Measurements from ENCODE around the gene RASL12.
"Not testable (repeated sequence)": the region's sequence is repeated elsewhere in the genome, so short reads cannot be mapped to it uniquely, and the experiment has no call there.

The RASL12 gene, protein sequence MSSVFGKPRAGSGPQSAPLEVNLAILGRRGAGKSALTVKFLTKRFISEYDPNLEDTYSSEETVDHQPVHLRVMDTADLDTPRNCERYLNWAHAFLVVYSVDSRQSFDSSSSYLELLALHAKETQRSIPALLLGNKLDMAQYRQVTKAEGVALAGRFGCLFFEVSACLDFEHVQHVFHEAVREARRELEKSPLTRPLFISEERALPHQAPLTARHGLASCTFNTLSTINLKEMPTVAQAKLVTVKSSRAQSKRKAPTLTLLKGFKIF

DNA sequence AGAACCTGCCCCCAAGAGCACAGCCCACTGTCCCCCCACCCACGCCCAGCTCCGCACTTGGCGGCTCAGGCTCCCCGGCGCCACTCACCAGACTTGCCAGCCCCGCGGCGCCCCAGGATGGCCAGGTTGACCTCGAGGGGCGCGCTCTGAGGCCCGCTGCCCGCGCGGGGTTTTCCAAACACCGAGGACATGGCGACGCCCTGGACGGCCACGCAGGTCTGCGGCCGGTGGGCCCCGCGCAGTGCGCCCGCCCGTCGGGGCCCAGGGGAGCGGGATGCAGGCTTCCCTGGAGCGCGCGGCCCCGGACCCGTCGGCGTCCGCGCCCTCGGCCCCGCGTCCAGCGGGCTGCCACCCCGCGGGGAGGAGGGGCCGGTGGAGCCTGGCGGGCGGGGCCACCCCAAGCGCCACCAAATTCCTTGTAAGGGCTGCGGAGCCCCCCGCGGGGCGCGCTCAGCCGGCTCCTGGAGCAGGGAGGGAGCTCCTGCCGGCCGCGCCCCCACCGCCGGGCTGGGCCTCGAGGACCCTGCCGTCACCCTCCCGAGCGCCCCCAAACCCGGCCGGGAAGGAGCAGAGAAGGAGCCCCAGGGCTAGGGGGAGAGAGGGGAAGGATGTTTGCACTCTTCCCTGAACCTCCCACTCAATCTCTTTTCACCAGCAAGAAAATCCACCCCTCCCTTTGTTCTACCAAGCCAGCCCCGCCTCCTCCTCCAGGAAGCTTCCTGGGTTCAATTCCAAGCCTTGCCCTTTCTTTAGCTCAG, at the start of gene RASL12:
RASL12 (minus strand) TSS at position 347 of the 758 bp plus-strand sequence; CDS start at position 191, 156 bp downstream.
- no peaks in the 10 kb centered on the region for H3K36me3 Mint-ChIP-seq
- peak within 1 kb of the TSS; percentile 63 for H3K4me3 Mint-ChIP-seq
- peaks cover 8% of the 10 kb centered on the region for H3K4me1 Mint-ChIP-seq (ENCODE audit: low read depth)
- peaks cover 14% of the 10 kb centered on the region for H3K27me3 Mint-ChIP-seq
- no peak within 1 kb of the TSS for H3K27ac Mint-ChIP-seq
- H3K9me3 Mint-ChIP-seq (ENCODE audit: low read depth): no peaks in the 10 kb centered on the region

DNA sequence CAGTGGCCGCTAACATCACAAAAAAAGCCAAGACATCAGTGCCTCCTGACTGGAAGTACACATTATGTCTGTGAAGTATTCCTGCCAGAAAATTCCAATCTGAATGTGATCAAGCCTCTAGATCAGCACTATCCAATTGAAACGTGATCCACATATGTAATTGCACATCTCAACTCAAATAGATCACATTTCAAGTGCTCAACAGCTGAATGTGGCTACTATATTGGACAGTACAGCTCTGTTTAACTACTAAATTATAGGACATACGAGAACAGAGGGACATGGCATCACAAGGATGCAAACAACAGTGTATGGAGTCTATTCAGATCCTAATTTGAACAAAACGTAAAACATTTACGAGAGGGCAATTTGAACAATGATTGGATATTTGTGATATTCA, 47.8 kb upstream of the RASL12 start:
- Mint-ChIP-seq H3K9me3 (ENCODE audit: low read depth) (no peaks in the 10 kb centered on the region), H3K4me3 (no peak overlapping the region), H3K36me3 (peaks cover 4% of the 10 kb centered on the region), H3K27ac (no peak overlapping the region), H3K4me1 (ENCODE audit: low read depth) (no peaks in the 10 kb centered on the region), H3K27me3 (no peaks in the 10 kb centered on the region)

DNA sequence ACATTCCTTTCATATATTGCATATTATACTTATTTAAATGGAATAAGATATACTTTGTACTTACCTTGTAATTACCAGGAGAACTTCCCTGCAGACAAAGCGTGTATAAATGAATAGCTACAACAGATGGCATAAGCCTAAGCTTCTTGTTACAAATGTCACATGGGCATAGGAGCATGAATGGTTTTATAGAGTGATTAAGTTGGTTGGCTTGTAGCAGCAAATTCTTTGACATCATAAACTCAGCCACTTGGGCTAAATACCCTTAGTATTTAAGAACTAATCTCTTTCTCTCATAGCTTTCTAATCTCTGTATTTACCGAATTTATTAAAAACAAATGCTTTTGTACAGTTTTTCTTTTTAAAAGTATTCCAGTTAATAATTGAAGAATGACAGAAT, 47.3 kb upstream of the RASL12 start, which contains the start of gene UBAP1L:
UBAP1L (minus strand) TSS at position 115 of the 400 bp plus-strand sequence. CDS start 8,985 bp downstream, outside the sequence.
- no peaks in the 10 kb centered on the region for H3K4me1 Mint-ChIP-seq (ENCODE audit: low read depth)
- no peaks in the 10 kb centered on the region for H3K9me3 Mint-ChIP-seq (ENCODE audit: low read depth)
- H3K36me3 Mint-ChIP-seq: peaks cover 4% of the 10 kb centered on the region
- H3K27me3 Mint-ChIP-seq: no peaks in the 10 kb centered on the region
- H3K27ac Mint-ChIP-seq: no peak within 1 kb of the TSS
- no peak within 1 kb of the TSS for H3K4me3 Mint-ChIP-seq

DNA sequence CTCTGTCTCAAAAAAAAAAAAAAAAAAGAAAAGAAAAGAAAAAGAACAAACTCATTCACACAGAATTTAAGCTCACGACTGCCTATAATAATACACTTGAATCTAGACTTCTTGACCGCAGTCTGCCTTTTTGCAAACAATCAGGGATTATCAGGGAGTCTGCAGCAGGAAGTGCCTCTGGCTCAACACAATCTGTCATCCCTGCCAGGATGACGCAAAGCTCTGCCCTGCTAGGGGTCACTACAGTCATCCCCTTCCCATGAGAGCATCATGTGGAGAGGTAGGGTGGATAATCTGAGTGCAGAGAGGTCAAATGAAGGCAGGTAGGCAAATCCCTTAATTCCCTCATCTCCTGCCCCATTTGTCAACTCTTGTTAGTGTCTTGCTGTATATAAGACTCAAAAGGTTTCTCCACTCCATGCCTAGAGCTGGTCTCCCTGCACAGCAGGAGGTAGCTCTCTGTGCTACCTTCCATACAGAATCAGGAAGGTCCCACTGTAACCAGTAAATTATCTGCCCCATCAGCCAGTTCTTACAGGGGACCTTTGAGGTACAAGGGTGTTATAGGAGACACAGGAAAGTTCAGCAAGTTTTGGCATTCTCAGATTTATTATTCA, 43.0 kb upstream of the RASL12 start:
- Mint-ChIP-seq H3K9me3 (ENCODE audit: low read depth) (no peaks in the 10 kb centered on the region), H3K4me1 (ENCODE audit: low read depth) (no peaks in the 10 kb centered on the region), H3K27me3 (no peaks in the 10 kb centered on the region), H3K36me3 (peaks cover 6% of the 10 kb centered on the region), H3K4me3 (no peak overlapping the region), H3K27ac (no peak overlapping the region)

DNA sequence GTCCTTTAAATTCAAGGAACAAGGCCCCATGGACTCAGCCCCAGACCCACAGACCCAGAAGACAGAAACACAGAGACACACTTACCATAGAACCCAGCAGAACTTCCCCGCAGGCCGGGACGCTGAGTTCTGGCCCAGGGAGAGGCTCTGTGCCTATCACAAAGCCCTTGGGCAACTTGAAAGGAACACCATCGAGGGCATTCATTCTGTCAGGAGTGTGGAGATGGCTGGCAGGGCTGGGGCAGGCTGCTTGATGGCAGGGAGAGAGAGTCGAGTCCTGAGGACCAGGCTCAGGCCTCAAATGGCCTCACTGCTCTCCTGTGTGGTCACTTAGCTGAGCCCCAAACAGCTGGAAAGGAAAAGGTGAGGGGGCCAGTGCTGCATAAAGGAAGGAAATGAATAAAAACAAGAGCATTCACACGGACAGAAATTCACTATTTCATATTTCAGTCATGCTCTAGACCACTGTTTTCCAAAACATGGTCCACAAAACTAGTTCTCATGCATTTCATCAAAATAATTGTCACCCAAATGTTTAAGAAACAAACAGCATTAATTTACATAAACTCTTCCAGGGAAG, 38.3 kb upstream of the RASL12 start:
- no peak overlapping the region for H3K27ac Mint-ChIP-seq
- H3K4me1 Mint-ChIP-seq (ENCODE audit: low read depth): no peaks in the 10 kb centered on the region
- H3K27me3 Mint-ChIP-seq: no peaks in the 10 kb centered on the region
- no peak overlapping the region for H3K4me3 Mint-ChIP-seq
- H3K36me3 Mint-ChIP-seq: peaks cover 6% of the 10 kb centered on the region
- no peaks in the 10 kb centered on the region for H3K9me3 Mint-ChIP-seq (ENCODE audit: low read depth)

DNA sequence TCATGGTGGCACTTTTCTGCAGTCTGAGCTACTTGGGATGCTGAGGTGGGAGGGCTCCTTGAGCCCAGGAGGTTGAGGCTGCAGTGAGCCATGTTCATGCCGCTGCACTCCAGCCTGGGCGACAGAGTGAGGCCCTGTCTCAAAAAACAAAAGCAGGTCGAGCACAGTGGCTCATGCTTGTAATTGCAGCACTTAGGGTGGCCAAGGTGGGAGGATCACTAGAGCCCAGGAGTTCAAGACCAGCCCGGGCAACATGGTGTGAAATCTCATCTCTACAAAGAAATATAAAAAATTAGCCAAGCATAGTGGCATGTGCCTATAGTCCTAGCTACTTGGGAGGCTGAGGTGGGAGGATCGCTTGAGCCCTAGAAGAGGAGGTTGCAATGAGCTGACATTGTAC, 37.2 kb upstream of the RASL12 start:
- no peaks in the 10 kb centered on the region for H3K4me1 Mint-ChIP-seq (ENCODE audit: low read depth)
- H3K36me3 Mint-ChIP-seq: peaks cover 4% of the 10 kb centered on the region
- no peaks in the 10 kb centered on the region for H3K9me3 Mint-ChIP-seq (ENCODE audit: low read depth)
- no peaks in the 10 kb centered on the region for H3K27me3 Mint-ChIP-seq
- H3K4me3 Mint-ChIP-seq: no peak overlapping the region
- H3K27ac Mint-ChIP-seq: no peak overlapping the region

DNA sequence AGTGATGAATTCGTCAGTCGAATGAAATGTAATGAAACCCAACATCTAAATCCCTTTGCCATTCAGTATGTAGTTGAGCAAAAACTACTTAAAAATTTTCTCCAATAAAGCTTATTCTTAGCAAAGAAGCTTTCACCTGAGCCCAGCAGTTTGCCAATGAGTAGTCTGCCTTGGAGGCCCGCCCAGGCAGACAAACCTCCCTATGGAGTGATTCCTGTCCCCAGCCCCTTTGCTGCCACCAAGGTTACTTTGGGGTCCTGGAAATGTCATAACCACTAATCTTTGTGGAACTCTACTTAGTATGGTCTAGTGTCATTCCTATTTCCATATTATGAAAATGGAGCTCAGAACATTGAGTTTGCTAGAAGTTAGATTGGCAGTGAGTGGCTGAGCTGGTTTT, 35.1 kb upstream of the RASL12 start:
- Mint-ChIP-seq H3K9me3 (ENCODE audit: low read depth) (no peaks in the 10 kb centered on the region), H3K4me3 (no peak overlapping the region), H3K27me3 (no peaks in the 10 kb centered on the region), H3K4me1 (ENCODE audit: low read depth) (no peaks in the 10 kb centered on the region), H3K27ac (no peak overlapping the region), H3K36me3 (peaks cover 7% of the 10 kb centered on the region)

DNA sequence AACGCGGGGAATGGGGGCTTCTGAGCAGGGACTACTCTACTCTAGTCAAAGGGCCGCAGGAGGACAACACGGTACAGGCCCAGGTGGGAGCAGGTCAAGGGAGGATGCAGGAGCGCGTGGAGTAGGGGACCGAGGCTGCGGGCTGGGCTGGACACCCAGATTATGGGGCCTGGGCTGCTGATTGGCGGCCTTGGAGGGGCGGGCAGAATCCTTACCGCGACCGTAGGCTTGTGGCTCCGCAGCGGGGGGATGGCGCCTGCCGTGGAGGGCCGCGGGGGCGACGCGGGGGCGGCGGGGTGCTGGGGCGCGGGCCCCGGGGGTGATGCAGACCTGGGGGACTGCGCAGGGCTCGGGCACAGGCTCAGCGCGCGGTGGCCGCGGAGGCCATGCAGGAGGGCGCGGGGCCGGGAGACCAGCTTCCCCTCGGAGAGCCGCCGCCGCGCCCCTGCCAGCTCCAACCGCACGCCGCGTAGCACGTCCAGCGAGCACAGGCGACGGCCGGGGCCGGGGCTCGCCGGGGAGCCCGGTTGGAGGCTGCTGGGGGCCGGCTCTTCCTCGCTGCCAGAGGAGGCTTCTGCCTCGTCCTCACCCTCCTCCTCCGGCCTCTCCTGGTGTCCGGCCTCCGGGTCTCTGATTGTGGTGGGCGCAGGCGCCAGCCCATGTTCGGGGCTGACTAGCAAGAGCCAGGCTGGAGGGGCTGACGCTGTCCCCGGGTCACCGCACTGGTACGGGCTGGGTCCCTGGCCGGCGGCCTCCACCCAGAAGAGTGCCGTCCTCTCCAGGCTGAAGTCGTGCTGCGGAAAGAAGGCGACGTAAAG, 34.3 kb upstream of the RASL12 start:
- Mint-ChIP-seq H3K27ac (no peak overlapping the region), H3K4me1 (ENCODE audit: low read depth) (no peaks in the 10 kb centered on the region), H3K4me3 (no peak overlapping the region), H3K36me3 (peaks cover 7% of the 10 kb centered on the region), H3K27me3 (no peaks in the 10 kb centered on the region), H3K9me3 (ENCODE audit: low read depth) (no peaks in the 10 kb centered on the region)

DNA sequence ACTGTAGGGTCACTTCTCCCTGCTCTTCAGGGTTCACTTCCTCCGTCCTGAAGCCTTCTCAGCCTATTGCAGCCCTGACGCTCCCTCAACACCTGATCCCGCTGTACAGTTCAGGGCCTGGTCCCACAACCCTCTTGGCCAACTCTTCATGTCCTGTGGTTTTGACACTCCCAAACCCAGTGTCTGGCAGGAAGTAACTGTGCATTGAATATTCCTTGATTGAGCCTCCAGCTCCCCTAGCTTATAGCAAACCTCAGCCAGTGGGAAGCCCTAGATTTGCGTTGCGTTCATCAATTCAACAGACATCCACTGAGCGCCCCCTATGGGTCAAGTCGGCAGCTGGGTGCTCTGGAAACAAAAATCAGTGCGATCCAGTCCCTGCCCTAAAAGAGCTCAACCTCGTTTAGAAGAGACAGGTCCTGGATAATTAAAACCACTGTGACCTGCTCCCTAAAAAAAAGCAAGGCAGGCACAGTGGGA, 33.7 kb upstream of the RASL12 start:
- H3K27me3 Mint-ChIP-seq: no peaks in the 10 kb centered on the region
- peaks cover 7% of the 10 kb centered on the region for H3K36me3 Mint-ChIP-seq
- H3K27ac Mint-ChIP-seq: no peak overlapping the region
- no peak overlapping the region for H3K4me3 Mint-ChIP-seq
- no peaks in the 10 kb centered on the region for H3K9me3 Mint-ChIP-seq (ENCODE audit: low read depth)
- no peaks in the 10 kb centered on the region for H3K4me1 Mint-ChIP-seq (ENCODE audit: low read depth)

DNA sequence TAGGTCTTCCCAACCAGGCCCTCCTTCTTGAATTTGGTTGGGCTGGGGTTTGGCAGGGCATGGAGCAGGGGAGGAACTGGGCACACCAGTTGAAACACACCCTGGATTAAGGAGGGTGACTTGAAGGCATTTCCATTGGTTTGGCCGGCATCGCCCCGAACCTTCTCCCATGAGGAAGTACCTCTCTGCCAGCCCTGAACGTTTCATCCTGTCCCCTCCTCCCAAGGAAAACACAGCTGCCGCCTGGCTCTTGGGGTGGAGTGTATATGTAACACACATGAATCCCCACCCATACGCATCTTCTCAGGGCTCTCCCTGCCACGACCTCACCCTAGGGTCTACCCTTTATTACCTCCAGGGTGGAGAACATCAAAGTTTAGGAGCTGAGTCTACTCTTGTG, 32.7 kb upstream of the RASL12 start:
- no peaks in the 10 kb centered on the region for H3K9me3 Mint-ChIP-seq (ENCODE audit: low read depth)
- H3K4me3 Mint-ChIP-seq: no peak overlapping the region
- peaks cover 5% of the 10 kb centered on the region for H3K36me3 Mint-ChIP-seq
- H3K27me3 Mint-ChIP-seq: no peaks in the 10 kb centered on the region
- H3K4me1 Mint-ChIP-seq (ENCODE audit: low read depth): no peaks in the 10 kb centered on the region
- no peak overlapping the region for H3K27ac Mint-ChIP-seq

DNA sequence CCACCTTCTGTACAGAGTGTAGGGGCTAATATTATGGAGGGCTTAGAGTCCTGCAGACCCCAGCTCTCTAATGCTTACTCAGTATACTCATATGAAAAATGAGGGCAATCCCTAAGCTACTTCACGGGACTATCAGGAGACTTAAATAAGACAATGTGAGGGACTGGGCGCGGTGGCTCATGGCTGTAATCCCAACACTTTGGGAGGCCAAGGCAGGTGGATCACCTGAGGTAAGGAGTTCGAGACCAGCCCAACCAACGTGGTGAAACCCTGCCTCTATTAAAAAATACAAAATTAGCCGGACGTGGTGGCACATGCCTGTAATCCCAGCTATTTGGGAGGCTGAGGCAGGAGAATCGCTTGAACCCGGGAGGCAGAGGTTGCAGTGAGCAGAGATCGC, 32.0 kb upstream of the RASL12 start:
- not testable (repeated sequence) for H3K4me3 Mint-ChIP-seq; H3K36me3 Mint-ChIP-seq; H3K4me1 Mint-ChIP-seq (ENCODE audit: low read depth); H3K27me3 Mint-ChIP-seq; H3K27ac Mint-ChIP-seq; H3K9me3 Mint-ChIP-seq (ENCODE audit: low read depth)

DNA sequence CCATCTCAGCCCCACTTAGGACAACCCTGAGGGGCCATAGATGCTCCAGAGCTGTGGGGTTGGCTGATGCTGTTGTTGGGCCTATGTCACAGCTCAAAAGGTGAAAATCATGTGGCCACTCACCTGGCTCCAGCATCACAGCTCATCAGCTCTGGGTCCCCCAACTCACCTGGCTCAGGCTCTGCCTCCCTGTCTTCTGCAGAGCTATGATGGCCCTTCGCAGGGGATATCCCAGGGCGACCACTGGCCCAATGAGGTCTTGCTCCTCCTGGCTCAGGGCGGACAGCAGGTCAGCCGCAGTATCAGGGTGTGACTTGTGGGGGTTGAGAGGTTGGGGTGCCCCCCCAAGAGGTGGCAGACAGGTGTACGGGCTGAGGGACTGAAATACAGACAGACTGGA, 31.5 kb upstream of the RASL12 start:
- Mint-ChIP-seq H3K36me3 (peaks cover 5% of the 10 kb centered on the region), H3K4me1 (ENCODE audit: low read depth) (no peaks in the 10 kb centered on the region), H3K27ac (no peak overlapping the region), H3K27me3 (no peaks in the 10 kb centered on the region), H3K9me3 (ENCODE audit: low read depth) (no peaks in the 10 kb centered on the region), H3K4me3 (no peak overlapping the region)

DNA sequence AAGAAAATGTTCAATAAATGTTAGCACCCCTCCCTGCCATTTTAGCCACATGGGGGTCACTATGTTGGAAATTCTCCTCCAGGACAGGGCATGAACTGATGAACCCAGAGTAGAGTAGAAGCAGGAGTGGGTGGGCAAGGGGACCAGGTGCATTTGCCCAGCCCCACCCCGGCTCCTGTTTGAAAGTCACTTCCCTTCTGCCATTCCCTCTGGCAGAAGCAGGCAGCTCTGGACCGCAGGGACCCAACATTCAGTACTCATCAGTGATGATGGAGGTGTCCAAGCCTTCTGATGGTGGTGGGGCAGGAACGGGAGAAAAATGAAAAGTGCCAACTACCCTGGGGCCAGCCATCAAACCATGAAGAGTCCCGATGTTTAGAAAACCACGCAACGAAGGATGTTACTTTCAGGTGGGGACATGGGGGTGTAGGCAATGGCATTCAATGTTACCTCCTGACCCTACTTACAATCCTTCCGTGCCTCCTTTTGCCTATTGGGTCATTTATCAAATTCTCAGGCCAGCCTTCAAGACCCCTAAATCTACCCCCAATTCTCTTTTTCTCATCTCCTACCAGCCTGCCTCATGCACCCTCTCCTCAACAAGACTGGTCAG, 30.0 kb upstream of the RASL12 start:
- Mint-ChIP-seq H3K4me1 (ENCODE audit: low read depth) (no peaks in the 10 kb centered on the region), H3K9me3 (ENCODE audit: low read depth) (no peaks in the 10 kb centered on the region), H3K4me3 (no peak overlapping the region), H3K27ac (no peak overlapping the region), H3K27me3 (no peaks in the 10 kb centered on the region), H3K36me3 (peaks cover 5% of the 10 kb centered on the region)

Measured in activated naive CD8-positive, alpha-beta T cell (primary cell).